ENCODE results near the gene ZNF862.

DNA sequence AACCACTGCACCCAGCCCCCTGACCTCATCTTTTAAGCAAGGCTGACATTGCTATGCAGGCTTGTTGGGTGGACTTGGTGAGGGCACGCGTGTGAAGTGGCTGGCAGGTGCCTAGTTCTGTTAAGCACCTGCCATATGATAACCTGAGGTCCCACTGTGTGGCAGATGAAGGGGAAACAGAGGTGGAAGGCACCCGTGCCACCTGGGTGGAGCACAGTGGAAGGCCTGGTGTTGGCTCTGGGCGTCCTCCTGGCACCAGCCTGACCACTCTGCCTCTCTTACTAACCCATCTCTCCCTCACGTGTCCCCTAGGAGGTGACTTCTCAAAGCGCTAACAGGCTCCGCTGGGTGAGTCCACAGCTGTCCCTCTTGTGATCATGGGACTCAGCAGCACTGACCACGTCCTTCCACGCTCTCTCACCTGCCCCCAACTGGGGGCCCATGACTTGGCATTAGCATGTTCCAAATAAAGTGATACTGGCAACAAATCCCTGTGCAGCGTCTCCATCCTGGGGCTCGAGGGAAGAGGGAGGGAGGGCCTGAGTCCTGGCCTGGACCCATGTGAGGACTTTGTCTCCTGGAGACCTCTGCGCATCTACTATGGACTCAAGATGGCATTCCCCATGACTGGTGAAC is 4.6 kb upstream of the ZNF862 start:
- TF ChIP-seq POLR2A (IDR thresholded peaks at IDR 0.05) (no peak), EP300 (IDR thresholded peaks at IDR 0.05) (no peak), POLR2AphosphoS5 (IDR thresholded peaks at IDR 0.05) (no peak)
- TF ChIP-seq, protein P1, sequence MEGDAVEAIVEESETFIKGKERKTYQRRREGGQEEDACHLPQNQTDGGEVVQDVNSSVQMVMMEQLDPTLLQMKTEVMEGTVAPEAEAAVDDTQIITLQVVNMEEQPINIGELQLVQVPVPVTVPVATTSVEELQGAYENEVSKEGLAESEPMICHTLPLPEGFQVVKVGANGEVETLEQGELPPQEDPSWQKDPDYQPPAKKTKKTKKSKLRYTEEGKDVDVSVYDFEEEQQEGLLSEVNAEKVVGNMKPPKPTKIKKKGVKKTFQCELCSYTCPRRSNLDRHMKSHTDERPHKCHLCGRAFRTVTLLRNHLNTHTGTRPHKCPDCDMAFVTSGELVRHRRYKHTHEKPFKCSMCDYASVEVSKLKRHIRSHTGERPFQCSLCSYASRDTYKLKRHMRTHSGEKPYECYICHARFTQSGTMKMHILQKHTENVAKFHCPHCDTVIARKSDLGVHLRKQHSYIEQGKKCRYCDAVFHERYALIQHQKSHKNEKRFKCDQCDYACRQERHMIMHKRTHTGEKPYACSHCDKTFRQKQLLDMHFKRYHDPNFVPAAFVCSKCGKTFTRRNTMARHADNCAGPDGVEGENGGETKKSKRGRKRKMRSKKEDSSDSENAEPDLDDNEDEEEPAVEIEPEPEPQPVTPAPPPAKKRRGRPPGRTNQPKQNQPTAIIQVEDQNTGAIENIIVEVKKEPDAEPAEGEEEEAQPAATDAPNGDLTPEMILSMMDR (IDR thresholded peaks at IDR 0.05) = no peak

Measured in stomach (tissue), 4 donors.